Astrocyte (in vitro differentiated cells and primary cell): ENCODE results near the gene DGKH. TPM values are rescaled to one million over a fixed set of nuclear protein-coding genes. Genes with fewer than 3 reads are reported as not detected.
A peak's percentile ranks its signal among the peaks of the same experiment; 100 is the strongest.
"Not testable (repeated sequence)": the region's sequence is repeated elsewhere in the genome, so short reads cannot be mapped to it uniquely, and the experiment has no call there.

Source experiments
- DNase-seq: peaks from one replicate; pipeline ENCODE4 v3.0.0-alpha.2; 2010; ENCODE audit warnings: low read depth
- FAIRE-seq: peaks from 2 replicates; lab custom pipeline; 2011; peaks lifted over from hg19 to GRCh38; lab: Jason Lieb, UNC
- H2AFZ ChIP-seq: 2 replicates; pipeline ENCODE4 v1.6.0; 2012; ENCODE audit warnings: low read depth, low read length, inconsistent platforms
- H3K27ac ChIP-seq: 2 replicates; pipeline ENCODE4 v1.5.1; 2011; ENCODE audit warnings: low read depth, low read length, inconsistent platforms
- H3K27me3 ChIP-seq: 2 replicates; pipeline ENCODE4 v1.6.0; 2011; ENCODE audit warnings: low read length, inconsistent platforms; ENCODE audit not compliant: insufficient read depth
- H3K36me3 ChIP-seq: 2 replicates; pipeline ENCODE4 v1.5.1; 2011; ENCODE audit warnings: low read length, inconsistent platforms; ENCODE audit not compliant: insufficient read depth
- H3K4me1 ChIP-seq: 2 replicates; pipeline ENCODE4 v1.5.1; 2011; ENCODE audit warnings: low read length, inconsistent platforms; ENCODE audit not compliant: insufficient read depth
- H3K4me2 ChIP-seq: 2 replicates; pipeline ENCODE4 v1.6.0; 2012; ENCODE audit warnings: low read length, inconsistent platforms
- H3K4me3 ChIP-seq: 2 replicates; pipeline ENCODE4 v1.5.1; 2011; ENCODE audit warnings: low read depth, mild to moderate bottlenecking, low read length, inconsistent platforms; ENCODE audit not compliant: insufficient read depth
- H3K79me2 ChIP-seq: 2 replicates; pipeline ENCODE4 v1.6.0; 2012; ENCODE audit warnings: mild to moderate bottlenecking, low read length, inconsistent platforms; ENCODE audit not compliant: insufficient read depth
- H3K9ac ChIP-seq: 2 replicates; pipeline ENCODE4 v1.6.0; 2012; ENCODE audit warnings: mild to moderate bottlenecking, low read length, inconsistent platforms
- H3K9me3 ChIP-seq: 2 replicates; pipeline ENCODE4 v1.5.1; 2012; ENCODE audit warnings: low read depth, mild to moderate bottlenecking, low read length, inconsistent platforms; ENCODE audit not compliant: insufficient read depth
- H4K20me1 ChIP-seq: 2 replicates; pipeline ENCODE4 v1.6.0; 2012; ENCODE audit warnings: low read length, inconsistent platforms; ENCODE audit not compliant: insufficient read depth
- H3K27ac Mint-ChIP-seq: one replicate; pipeline ENCODE4 v1.8.0; 2021; ENCODE audit warnings: mild to moderate bottlenecking, mixed read lengths; ENCODE audit not compliant: unreplicated experiment
- H3K27me3 Mint-ChIP-seq: one replicate; pipeline ENCODE4 v1.8.0; 2021; ENCODE audit warnings: low read depth, mixed read lengths; ENCODE audit not compliant: unreplicated experiment
- H3K36me3 Mint-ChIP-seq: one replicate; pipeline ENCODE4 v1.8.0; 2021; ENCODE audit warnings: low read depth, mixed read lengths; ENCODE audit not compliant: unreplicated experiment
- H3K4me1 Mint-ChIP-seq: one replicate; pipeline ENCODE4 v1.8.0; 2021; ENCODE audit warnings: low read depth, mixed read lengths; ENCODE audit not compliant: unreplicated experiment
- H3K4me3 Mint-ChIP-seq: one replicate; pipeline ENCODE4 v1.8.0; 2021; ENCODE audit warnings: mild to moderate bottlenecking, moderate library complexity, mixed read lengths; ENCODE audit not compliant: unreplicated experiment
- H3K9me3 Mint-ChIP-seq: one replicate; pipeline ENCODE4 v1.8.0; 2021; ENCODE audit warnings: mild to moderate bottlenecking, mixed read lengths; ENCODE audit not compliant: unreplicated experiment
- EZH2 ChIP-seq: IDR thresholded peaks from 2 replicates; pipeline ENCODE4 v1.6.1; 2012; ENCODE audit warnings: mild to moderate bottlenecking, low read length, inconsistent platforms; ENCODE audit not compliant: insufficient read depth
- total RNA-seq: library from RNA; stranded (reverse); gene quantifications from 2 replicates; pipeline ENCODE4 v1.2.1, GENCODE V29; 2021
- TF ChIP-seq, protein P1 (sequence below): IDR thresholded peaks from 2 replicates; pipeline ENCODE4 v1.5.1; 2011; ENCODE audit warnings: low read depth, mild to moderate bottlenecking, inconsistent platforms, low read length, moderate library complexity; ENCODE audit not compliant: insufficient read depth

Gene DGKH
- total RNA-seq, 1 donor from 2014 or later: 16.4 TPM

DNA sequence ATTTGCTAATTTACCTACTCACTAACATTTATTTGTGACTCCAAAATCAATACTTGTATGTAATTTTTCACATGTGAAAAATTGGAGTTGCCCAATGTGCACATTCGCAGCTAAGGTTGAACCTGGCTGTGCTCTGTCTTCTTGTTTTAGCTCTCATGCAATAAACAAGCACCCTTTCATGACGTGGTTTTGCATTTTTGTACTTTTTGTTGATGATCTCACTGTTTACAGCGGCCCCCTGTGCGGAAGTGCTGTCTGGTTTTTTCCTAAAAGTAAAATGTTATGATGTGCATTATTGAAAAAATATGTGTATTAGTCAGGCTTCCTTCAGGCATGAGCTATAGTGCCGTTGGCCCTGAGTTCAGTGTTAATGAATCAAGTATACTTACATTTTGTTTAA, 18.1 kb downstream of the DGKH start:
- Histone ChIP-seq H3K9me3 (no peaks in the 10 kb centered on the region), H3K79me2 (peaks cover 13% of the 10 kb centered on the region), H3K4me2 (peak overlapping the region; percentile 17), H2AFZ (no peak overlapping the region), H3K27me3 (no peaks in the 10 kb centered on the region), H3K4me3 (no peak overlapping the region), H4K20me1 (peaks cover 33% of the 10 kb centered on the region), H3K36me3 (no peaks in the 10 kb centered on the region), H3K4me1 (peaks cover 21% of the 10 kb centered on the region), H3K27ac (peak overlapping the region; percentile 65), H3K9ac (peak overlapping the region; percentile 4)
- Mint-ChIP-seq H3K9me3 (no peaks in the 10 kb centered on the region), H3K36me3 (peaks cover 18% of the 10 kb centered on the region), H3K27ac (no peak overlapping the region), H3K4me3 (no peak overlapping the region), H3K4me1 (peaks cover 12% of the 10 kb centered on the region), H3K27me3 (no peaks in the 10 kb centered on the region)
- TF ChIP-seq, protein P1, sequence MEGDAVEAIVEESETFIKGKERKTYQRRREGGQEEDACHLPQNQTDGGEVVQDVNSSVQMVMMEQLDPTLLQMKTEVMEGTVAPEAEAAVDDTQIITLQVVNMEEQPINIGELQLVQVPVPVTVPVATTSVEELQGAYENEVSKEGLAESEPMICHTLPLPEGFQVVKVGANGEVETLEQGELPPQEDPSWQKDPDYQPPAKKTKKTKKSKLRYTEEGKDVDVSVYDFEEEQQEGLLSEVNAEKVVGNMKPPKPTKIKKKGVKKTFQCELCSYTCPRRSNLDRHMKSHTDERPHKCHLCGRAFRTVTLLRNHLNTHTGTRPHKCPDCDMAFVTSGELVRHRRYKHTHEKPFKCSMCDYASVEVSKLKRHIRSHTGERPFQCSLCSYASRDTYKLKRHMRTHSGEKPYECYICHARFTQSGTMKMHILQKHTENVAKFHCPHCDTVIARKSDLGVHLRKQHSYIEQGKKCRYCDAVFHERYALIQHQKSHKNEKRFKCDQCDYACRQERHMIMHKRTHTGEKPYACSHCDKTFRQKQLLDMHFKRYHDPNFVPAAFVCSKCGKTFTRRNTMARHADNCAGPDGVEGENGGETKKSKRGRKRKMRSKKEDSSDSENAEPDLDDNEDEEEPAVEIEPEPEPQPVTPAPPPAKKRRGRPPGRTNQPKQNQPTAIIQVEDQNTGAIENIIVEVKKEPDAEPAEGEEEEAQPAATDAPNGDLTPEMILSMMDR: no peak
- TF ChIP-seq EZH2: no peak
- DNase-seq: peak; percentile 74
- FAIRE-seq: no peak

DNA sequence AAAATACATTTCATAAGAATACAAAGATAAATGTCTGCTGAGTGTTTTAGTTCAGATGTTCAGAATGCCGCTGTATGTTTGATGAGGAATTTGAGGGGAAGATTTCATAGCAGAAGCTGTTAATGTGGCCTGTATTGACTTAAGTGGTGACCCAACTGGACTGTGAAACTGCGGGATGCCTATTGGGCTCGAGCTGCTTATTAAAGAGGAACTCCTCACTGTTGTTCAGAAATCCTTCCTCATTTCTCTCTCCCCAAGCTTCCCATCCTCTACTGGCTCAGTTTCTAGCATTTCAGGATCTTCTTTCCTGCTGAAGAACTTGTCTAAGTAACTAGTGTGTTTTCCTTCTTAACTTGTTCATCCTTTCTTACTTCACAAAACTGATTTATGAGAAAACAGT, 20.4 kb downstream of the DGKH start:
- Histone ChIP-seq H3K79me2 (peaks cover 7% of the 10 kb centered on the region), H3K27me3 (no peaks in the 10 kb centered on the region), H3K4me1 (peaks cover 20% of the 10 kb centered on the region), H3K9me3 (no peaks in the 10 kb centered on the region), H3K36me3 (no peaks in the 10 kb centered on the region), H4K20me1 (peaks cover 17% of the 10 kb centered on the region), H3K27ac (no peak overlapping the region), H3K4me3 (no peak overlapping the region), H2AFZ (no peak overlapping the region), H3K4me2 (no peak overlapping the region), H3K9ac (no peak overlapping the region)
- FAIRE-seq: no peak
- H3K9me3 Mint-ChIP-seq: no peaks in the 10 kb centered on the region
- DNase-seq: no peak
- TF ChIP-seq, protein P1: no peak
- TF ChIP-seq EZH2: no peak
- no peak overlapping the region for H3K4me3 Mint-ChIP-seq
- peaks cover 14% of the 10 kb centered on the region for H3K4me1 Mint-ChIP-seq
- peaks cover 17% of the 10 kb centered on the region for H3K36me3 Mint-ChIP-seq
- H3K27me3 Mint-ChIP-seq: no peaks in the 10 kb centered on the region
- no peak overlapping the region for H3K27ac Mint-ChIP-seq

DNA sequence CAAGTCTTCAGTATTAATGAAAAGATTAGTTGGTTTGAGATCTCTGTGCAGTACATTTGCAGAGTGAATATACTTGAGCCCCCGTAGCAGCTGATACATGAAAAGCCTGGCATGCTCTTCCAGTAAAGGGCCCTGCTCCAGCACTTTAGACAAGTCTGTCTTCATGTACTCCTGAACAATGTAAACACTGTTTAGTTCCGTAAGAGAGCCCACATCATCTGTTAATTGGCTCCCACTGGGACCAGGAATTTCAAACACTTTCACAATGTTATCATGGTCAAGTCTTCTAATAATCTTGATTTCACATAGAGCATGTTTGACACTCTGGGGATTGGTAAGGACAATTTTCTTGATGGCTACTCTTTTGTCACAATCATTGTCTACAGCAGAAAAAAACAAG, 22.2 kb downstream of the DGKH start:
- not testable (repeated sequence) for FAIRE-seq, H3K27me3 Mint-ChIP-seq, H3K4me2 ChIP-seq, H3K9me3 Mint-ChIP-seq, H3K9ac ChIP-seq, H4K20me1 ChIP-seq, H3K9me3 ChIP-seq, H3K4me3 Mint-ChIP-seq, DNase-seq, H3K27ac Mint-ChIP-seq, H3K79me2 ChIP-seq, H3K27me3 ChIP-seq, H3K4me1 ChIP-seq, H3K4me3 ChIP-seq, H2AFZ ChIP-seq, H3K27ac ChIP-seq, H3K36me3 ChIP-seq
- H3K4me1 Mint-ChIP-seq: peaks cover 14% of the 10 kb centered on the region
- H3K36me3 Mint-ChIP-seq: peaks cover 14% of the 10 kb centered on the region

DNA sequence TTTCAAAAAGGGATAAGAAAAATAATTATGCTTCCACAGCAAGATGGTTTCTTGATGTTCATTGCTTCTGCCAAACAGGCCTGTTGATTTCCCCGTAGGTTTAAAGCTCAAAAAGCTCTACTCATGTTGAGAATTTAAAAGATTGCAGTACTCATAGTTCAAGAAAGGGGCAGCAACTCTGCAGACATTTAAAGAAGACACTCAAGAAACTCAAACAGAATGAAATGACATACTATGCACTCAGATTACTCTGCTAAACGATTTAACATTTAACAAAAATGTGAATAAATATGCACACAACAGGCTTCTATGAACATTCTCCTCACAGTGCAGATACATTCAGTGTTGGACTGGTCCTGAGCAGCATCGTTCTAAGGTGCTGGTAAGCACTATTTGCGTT, 22.7 kb downstream of the DGKH start:
- not testable (repeated sequence) for DNase-seq, H3K36me3 ChIP-seq, H3K27ac ChIP-seq, H3K9ac ChIP-seq, H4K20me1 ChIP-seq, H3K9me3 Mint-ChIP-seq, H3K27ac Mint-ChIP-seq, H3K27me3 ChIP-seq, H3K4me3 Mint-ChIP-seq, H3K27me3 Mint-ChIP-seq, H2AFZ ChIP-seq, H3K4me3 ChIP-seq, FAIRE-seq, H3K9me3 ChIP-seq, H3K4me2 ChIP-seq, H3K4me1 ChIP-seq, H3K79me2 ChIP-seq
- Mint-ChIP-seq H3K36me3 (peaks cover 14% of the 10 kb centered on the region), H3K4me1 (peaks cover 14% of the 10 kb centered on the region)
